Erythroblast (primary cell): Measurements from ENCODE around the gene B4GALNT3.

ENCODE experiments used
- GATA1 ChIP-seq: IDR thresholded peaks from 2 replicates; pipeline ENCODE4 v1.6.1; 2011; ENCODE audit warnings: low read depth, mild to moderate bottlenecking, control low read depth, low read length, moderate library complexity
- POLR2A ChIP-seq: IDR thresholded peaks from 2 replicates; pipeline ENCODE4 v1.6.1; 2011; ENCODE audit warnings: mild to moderate bottlenecking, low read length

DNA sequence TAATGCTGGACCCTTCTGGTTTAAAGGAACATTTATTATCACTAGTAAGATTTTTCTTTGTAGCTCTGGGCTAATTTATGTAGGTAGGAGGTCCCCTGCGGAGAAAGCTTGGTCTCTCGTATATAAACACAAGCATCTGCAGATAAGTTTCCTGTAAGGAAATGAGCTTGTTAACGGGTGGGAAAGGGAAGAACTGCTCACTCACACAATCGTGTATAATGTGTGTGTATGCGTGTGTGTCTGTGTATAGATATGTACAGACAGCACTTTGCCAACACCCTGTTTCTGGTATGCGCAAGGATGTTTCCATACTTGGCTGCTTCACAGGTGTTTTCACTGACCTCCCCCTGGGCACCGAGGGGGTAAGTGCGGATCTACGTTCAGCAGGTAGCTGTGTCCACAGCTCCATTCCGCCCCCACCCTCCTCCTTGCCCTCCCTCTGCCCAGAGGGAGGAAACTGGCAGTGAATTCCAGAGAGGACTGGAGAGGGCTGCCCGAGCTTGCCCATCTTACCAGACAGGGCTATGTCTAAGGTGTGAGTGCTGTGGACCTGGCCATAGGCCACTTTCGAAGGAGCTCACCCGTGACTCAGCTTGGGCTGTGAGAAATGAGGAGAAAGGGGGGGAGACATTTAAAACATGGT is 138.3 kb downstream of the B4GALNT3 start:
- TF ChIP-seq POLR2A (no peak), GATA1 (no peak)
